Stomach (tissue), 4 donors: ENCODE results near the gene PWWP2A.

Experiments used
- EP300 ChIP-seq: sonication (generic); formaldehyde crosslinking; IDR thresholded peaks from one replicate; pipeline ENCODE4 v1.6.1; 2017; ENCODE audit warnings: antibody characterized with exemption
- POLR2AphosphoS5 ChIP-seq, 3 donors: sonication (generic); formaldehyde crosslinking; IDR thresholded peaks; one replicate each; pipeline ENCODE4 v1.6.1; 2016; ENCODE audit warnings: antibody characterized with exemption in 3 of 3
- TF ChIP-seq, protein P1 (sequence below), 7 experiments: fragments of 450-650 bp in 4 of 7; fragments of 200-600 bp in 3 of 7; sonication (generic) in 3 of 7; IDR thresholded peaks; one replicate each; pipeline ENCODE4 v1.5.1; 2016 to 2019; ENCODE audit warnings: antibody characterized with exemption in 7 of 7, control low read depth in 2 of 7, mild to moderate bottlenecking in 1 of 7

DNA sequence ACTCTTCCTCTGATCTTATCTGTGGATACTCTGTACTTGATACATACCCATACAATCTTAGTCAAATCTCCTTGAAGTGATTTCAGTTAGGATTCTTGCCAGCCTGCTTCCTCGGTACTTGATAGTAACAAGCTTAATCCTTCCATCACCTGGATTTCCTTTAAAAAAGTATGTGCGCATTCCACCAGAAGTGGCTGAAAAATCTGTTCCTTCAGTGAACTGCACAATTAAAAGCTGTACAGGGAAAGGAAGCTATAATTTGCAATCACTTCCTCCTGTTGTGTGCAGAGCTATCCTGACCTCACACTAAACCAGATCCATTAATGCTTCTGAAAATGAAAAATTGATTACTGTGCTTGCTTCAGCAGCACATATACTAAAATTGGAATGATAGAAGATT, 47.3 kb downstream of the PWWP2A start:
- TF ChIP-seq, protein P1, sequence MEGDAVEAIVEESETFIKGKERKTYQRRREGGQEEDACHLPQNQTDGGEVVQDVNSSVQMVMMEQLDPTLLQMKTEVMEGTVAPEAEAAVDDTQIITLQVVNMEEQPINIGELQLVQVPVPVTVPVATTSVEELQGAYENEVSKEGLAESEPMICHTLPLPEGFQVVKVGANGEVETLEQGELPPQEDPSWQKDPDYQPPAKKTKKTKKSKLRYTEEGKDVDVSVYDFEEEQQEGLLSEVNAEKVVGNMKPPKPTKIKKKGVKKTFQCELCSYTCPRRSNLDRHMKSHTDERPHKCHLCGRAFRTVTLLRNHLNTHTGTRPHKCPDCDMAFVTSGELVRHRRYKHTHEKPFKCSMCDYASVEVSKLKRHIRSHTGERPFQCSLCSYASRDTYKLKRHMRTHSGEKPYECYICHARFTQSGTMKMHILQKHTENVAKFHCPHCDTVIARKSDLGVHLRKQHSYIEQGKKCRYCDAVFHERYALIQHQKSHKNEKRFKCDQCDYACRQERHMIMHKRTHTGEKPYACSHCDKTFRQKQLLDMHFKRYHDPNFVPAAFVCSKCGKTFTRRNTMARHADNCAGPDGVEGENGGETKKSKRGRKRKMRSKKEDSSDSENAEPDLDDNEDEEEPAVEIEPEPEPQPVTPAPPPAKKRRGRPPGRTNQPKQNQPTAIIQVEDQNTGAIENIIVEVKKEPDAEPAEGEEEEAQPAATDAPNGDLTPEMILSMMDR (IDR thresholded peaks at IDR 0.05): no peak
- TF ChIP-seq POLR2AphosphoS5 (IDR thresholded peaks at IDR 0.05): no peak
- no peak for TF ChIP-seq EP300
